Measurements from ENCODE around the gene AMER1. TPM values are rescaled to one million over a fixed set of nuclear protein-coding genes. Genes with fewer than 3 reads are reported as not detected.

AMER1 gene
- total and polyA plus RNA-seq, 10 of the 15 experiments (the other 5 are each of a cell fraction or from before 2014, with no cell fraction given) = 0.16 to 6.3 (median 4.2) TPM

DNA sequence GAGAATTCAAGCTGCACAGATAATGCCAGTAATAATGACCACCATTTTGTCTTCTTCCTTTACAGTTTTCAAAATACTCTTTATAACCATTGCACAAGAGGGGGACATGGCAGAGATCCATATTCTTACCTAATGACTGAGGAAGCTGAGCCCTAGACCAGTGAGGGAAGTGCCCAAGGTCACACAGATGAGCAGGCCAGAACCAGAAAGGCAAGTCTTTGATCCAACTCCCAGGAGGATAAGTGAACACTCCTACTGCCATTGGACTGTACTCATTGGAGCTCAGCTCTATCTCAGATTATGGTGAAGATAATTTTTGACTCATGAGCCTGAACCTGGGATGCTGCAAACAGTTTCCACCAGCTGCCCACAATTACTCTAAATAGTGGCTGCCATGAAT, 28.6 kb downstream of the AMER1 start:
- SMC1A ChIA-PET (ENCODE audit: uncharacterized antibody, unreplicated experiment) = no interaction called here
- Histone ChIP-seq H3K9me3 (replicated peaks; ENCODE audit: control insufficient read depth, insufficient read depth, low read length) (no peaks in the 10 kb centered on the region), H3K4me2 (ENCODE audit: control insufficient read depth, insufficient read depth) (no peak overlapping the region), H3K27ac (ENCODE audit: control insufficient read depth, insufficient read depth) (no peak overlapping the region), H3K79me2 (ENCODE audit: control insufficient read depth, insufficient read depth, low read length) (no peaks in the 10 kb centered on the region), H3K4me3 (no peak overlapping the region), H3K9ac (ENCODE audit: control insufficient read depth, insufficient read depth, low read length) (no peak overlapping the region), H4K20me1 (ENCODE audit: control insufficient read depth, insufficient read depth) (no peaks in the 10 kb centered on the region), H2AFZ (ENCODE audit: control insufficient read depth, low read depth, low read length) (no peak overlapping the region), H3K36me3 (ENCODE audit: control insufficient read depth in 2 of 2, insufficient read depth in 2 of 2, low read length in 1 of 2) (no peaks in the 10 kb centered on the region), H3K27me3 (replicated peaks in 1 of 2; ENCODE audit: control insufficient read depth in 2 of 2, insufficient read depth in 2 of 2, low read length in 1 of 2) (no peaks in the 10 kb centered on the region), H3K4me1 (ENCODE audit: control insufficient read depth, insufficient read depth, low read length) (no peaks in the 10 kb centered on the region)
- no peak for FAIRE-seq
- DNase-seq (ENCODE audit: low read depth, low spot score) = no peak
- RAD21 ChIA-PET (ENCODE audit: unreplicated experiment) = no interaction called here
- no peak for ATAC-seq
- intact Hi-C loops (cut with micrococcal nuclease; ENCODE audit: unreplicated experiment) (no loop called here), in situ Hi-C loops (cut with MboI) (no loop called here)
- CTCF ChIA-PET = interaction anchor here (1.1 kb wide), 1 partner anchor 105 kb away, joined by 3 read pairs; no protein-coding TSS in a partner anchor
- BruUV-seq (replicated peaks) = no TSS peak
- POLR2A ChIA-PET = no interaction called here
- no peak for TF ChIP-seq POLR2AphosphoS2 (IDR thresholded peaks at IDR 0.05; ENCODE audit: low read depth, low read length)

DNA sequence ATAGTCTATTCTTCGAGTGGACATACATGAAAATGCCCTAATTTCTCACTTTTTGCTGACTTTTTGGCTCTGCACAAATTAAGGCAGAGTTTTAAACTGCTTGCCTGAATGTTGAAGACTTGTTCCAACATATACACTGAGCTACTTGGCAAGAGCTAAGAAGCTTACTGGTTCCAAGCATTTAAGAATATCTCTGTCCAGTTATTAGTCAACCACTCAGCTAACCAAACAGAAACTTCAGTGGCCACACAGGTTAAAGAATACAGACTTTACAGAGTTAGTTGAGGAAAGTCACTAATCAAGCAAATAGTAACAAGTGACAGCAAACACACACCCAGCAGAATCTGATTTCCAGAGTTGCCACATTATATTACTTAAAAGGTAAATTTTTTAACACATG, 35.5 kb downstream of the AMER1 start:
- no peaks in the 10 kb centered on the region for H3K9me3 ChIP-seq (replicated peaks; ENCODE audit: control insufficient read depth, insufficient read depth, low read length)
- BruUV-seq (replicated peaks) = no TSS peak
- no peak overlapping the region for H3K4me2 ChIP-seq (ENCODE audit: control insufficient read depth, insufficient read depth)
- ChIA-PET CTCF (no interaction called here), RAD21 (ENCODE audit: unreplicated experiment) (interaction anchor here (0.9 to 1.4 kb wide), 2 partner anchors 28 to 35 kb away, joined by 3 to 6 read pairs; partner anchors contain the start of gene AMER1), POLR2A (no interaction called here), SMC1A (ENCODE audit: uncharacterized antibody, unreplicated experiment) (interaction anchor here (1.0 to 1.5 kb wide), 2 partner anchors 37 to 73 kb away, joined by 3 read pairs; no protein-coding TSS in a partner anchor)
- no peak for TF ChIP-seq SP1 (IDR thresholded peaks at IDR 0.05; ENCODE audit: low read depth, low read length)
- TF ChIP-seq ETV6 (conservative IDR thresholded peaks at IDR 0.05 in 1 of 2, IDR thresholded peaks at IDR 0.05 in 1 of 2; ENCODE audit: borderline replicate concordance in 1 of 2, low read depth in 1 of 2) = no peak
- TF ChIP-seq, protein P1, sequence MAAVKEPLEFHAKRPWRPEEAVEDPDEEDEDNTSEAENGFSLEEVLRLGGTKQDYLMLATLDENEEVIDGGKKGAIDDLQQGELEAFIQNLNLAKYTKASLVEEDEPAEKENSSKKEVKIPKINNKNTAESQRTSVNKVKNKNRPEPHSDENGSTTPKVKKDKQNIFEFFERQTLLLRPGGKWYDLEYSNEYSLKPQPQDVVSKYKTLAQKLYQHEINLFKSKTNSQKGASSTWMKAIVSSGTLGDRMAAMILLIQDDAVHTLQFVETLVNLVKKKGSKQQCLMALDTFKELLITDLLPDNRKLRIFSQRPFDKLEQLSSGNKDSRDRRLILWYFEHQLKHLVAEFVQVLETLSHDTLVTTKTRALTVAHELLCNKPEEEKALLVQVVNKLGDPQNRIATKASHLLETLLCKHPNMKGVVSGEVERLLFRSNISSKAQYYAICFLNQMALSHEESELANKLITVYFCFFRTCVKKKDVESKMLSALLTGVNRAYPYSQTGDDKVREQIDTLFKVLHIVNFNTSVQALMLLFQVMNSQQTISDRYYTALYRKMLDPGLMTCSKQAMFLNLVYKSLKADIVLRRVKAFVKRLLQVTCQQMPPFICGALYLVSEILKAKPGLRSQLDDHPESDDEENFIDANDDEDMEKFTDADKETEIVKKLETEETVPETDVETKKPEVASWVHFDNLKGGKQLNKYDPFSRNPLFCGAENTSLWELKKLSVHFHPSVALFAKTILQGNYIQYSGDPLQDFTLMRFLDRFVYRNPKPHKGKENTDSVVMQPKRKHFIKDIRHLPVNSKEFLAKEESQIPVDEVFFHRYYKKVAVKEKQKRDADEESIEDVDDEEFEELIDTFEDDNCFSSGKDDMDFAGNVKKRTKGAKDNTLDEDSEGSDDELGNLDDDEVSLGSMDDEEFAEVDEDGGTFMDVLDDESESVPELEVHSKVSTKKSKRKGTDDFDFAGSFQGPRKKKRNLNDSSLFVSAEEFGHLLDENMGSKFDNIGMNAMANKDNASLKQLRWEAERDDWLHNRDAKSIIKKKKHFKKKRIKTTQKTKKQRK (IDR thresholded peaks at IDR 0.05; ENCODE audit: low read depth, low read length) = no peak
- no peak for TF ChIP-seq ZNF24 (IDR thresholded peaks at IDR 0.05)
- no peak for TF ChIP-seq CBFB (IDR thresholded peaks at IDR 0.05; ENCODE audit: low read depth)
- TF ChIP-seq NFIC (IDR thresholded peaks at IDR 0.05; ENCODE audit: low read depth, low read length) = no peak
- H3K9ac ChIP-seq (ENCODE audit: control insufficient read depth, insufficient read depth, low read length) = no peak overlapping the region
- 7% methylated on average over 1 of the region's 1 CpG for WGBS (ENCODE audit: insufficient coverage, insufficient replicate concordance, low lambda C conversion rate, missing lambda C conversion rate)
- in situ Hi-C loops (cut with MboI) (no loop called here), intact Hi-C loops (cut with micrococcal nuclease; ENCODE audit: unreplicated experiment) (no loop called here)
- no peak overlapping the region for H3K4me3 ChIP-seq
- DNase-seq (ENCODE audit: low read depth, low spot score) = no peak
- H3K27me3 ChIP-seq (replicated peaks in 1 of 2; ENCODE audit: control insufficient read depth in 2 of 2, insufficient read depth in 2 of 2, low read length in 1 of 2) = no peaks in the 10 kb centered on the region
- no peak for FAIRE-seq
- no peaks in the 10 kb centered on the region for H3K36me3 ChIP-seq (ENCODE audit: control insufficient read depth in 2 of 2, insufficient read depth in 2 of 2, low read length in 1 of 2)
- no peaks in the 10 kb centered on the region for H4K20me1 ChIP-seq (ENCODE audit: control insufficient read depth, insufficient read depth)
- ATAC-seq = peak; percentile 65
- no peaks in the 10 kb centered on the region for H3K79me2 ChIP-seq (ENCODE audit: control insufficient read depth, insufficient read depth, low read length)
- no peaks in the 10 kb centered on the region for H3K4me1 ChIP-seq (ENCODE audit: control insufficient read depth, insufficient read depth, low read length)
- no peak overlapping the region for H2AFZ ChIP-seq (ENCODE audit: control insufficient read depth, low read depth, low read length)
- H3K27ac ChIP-seq (ENCODE audit: control insufficient read depth, insufficient read depth) = no peak overlapping the region
